K562 (cell line): ENCODE data around the gene ANO7. TPM values are rescaled to one million over a fixed set of nuclear protein-coding genes. Genes with fewer than 3 reads are reported as not detected.

Experiments
- CBX2 ChIP-seq: fragments of 200-600 bp; sonication (generic); IDR thresholded peaks from one replicate; pipeline ENCODE4 v1.6.1; 2012; ENCODE audit warnings: mild to moderate bottlenecking, low read length, inconsistent platforms; ENCODE audit not compliant: insufficient read depth, poor library complexity, severe bottlenecking
- E4F1 ChIP-seq: fragments of 250-450 bp; sonication (Bioruptor Pico); IDR thresholded peaks from 2 replicates; pipeline ENCODE4 v1.5.0; 2021; ENCODE audit warnings: mild to moderate bottlenecking, borderline replicate concordance
- FOS ChIP-seq: IDR thresholded peaks from 3 replicates; pipeline ENCODE4 v1.6.1; 2011; ENCODE audit not compliant: insufficient read length; ENCODE audit errors: extremely low read depth
- GTF3C2 ChIP-seq: IDR thresholded peaks from 3 replicates; pipeline ENCODE4 v1.6.1; 2011; ENCODE audit warnings: borderline replicate concordance, mild to moderate bottlenecking, moderate library complexity; ENCODE audit not compliant: insufficient read length; ENCODE audit errors: extremely low read depth
- HNRNPLL ChIP-seq: fragments of 200-400 bp; formaldehyde crosslinking; IDR thresholded peaks from 2 replicates; pipeline ENCODE4 v1.6.1; 2017; ENCODE audit warnings: low read length, low read depth, mild to moderate bottlenecking; ENCODE audit not compliant: poor library complexity, severe bottlenecking
- MEF2D ChIP-seq: conservative IDR thresholded peaks from 2 replicates; pipeline ENCODE4 v1.6.1; 2016; ENCODE audit warnings: low read depth, missing genetic modification characterization, missing compliant biosample characterization
- MTA3 ChIP-seq: fragments of 450-650 bp; formaldehyde crosslinking; IDR thresholded peaks from 2 replicates; pipeline ENCODE4 v1.6.1; 2017; ENCODE audit warnings: mild to moderate bottlenecking, borderline replicate concordance
- POLR2G ChIP-seq: fragments of 200-400 bp; formaldehyde crosslinking; IDR thresholded peaks from 2 replicates; pipeline ENCODE4 v1.6.1; 2017; ENCODE audit warnings: low read depth, mild to moderate bottlenecking, antibody characterized with exemption, low read length, moderate library complexity
- SAFB ChIP-seq: fragments of 200-400 bp; formaldehyde crosslinking; IDR thresholded peaks from 2 replicates; pipeline ENCODE4 v1.6.1; 2017; ENCODE audit warnings: low read depth, low read length, borderline replicate concordance
- SMARCA4 ChIP-seq: fragments of 450-650 bp; IDR thresholded peaks from 2 replicates; pipeline ENCODE4 v1.6.1; 2016
- TAF15 ChIP-seq: fragments of 200-400 bp; formaldehyde crosslinking; IDR thresholded peaks from 2 replicates; pipeline ENCODE4 v1.6.1; 2017; ENCODE audit warnings: mild to moderate bottlenecking, low read depth, low read length, moderate library complexity
- polyA plus RNA-seq, 8 experiments: library from polyadenylated mRNA; depleted of rRNA in 4 of 8; stranded (reverse) in 5 of 8; unstranded in 3 of 8; fragments of >200 nt; fragmentation: Nextera tagmentation in 2 of 8; fragmentation: Illumina TruSeq in 1 of 8; extraction: Ambion mirVana in 2 of 8; extraction: Trizol in 1 of 8; gene quantifications; 2 replicates each; pipeline versions ENCODE4 v1.2.1 to v1.2.3, GENCODE V29; 2011 to 2014; ENCODE audit warnings: inconsistent platforms in 1 of 8, missing spikeins in 1 of 8
- total RNA-seq, 7 experiments: library from RNA; depleted of rRNA in 6 of 7; stranded (reverse); fragments of >200 nt in 6 of 7; fragmentation: Illumina TruSeq in 2 of 7; extraction: Trizol in 2 of 7; gene quantifications; 2 replicates each; pipeline versions ENCODE4 v1.2.1 to v1.2.3, GENCODE V29; 2011 to 2021; ENCODE audit warnings: low replicate concordance in 1 of 7
- TF ChIP-seq, protein P1 (sequence below), 2 experiments: fragments of 450-650 bp; conservative IDR thresholded peaks; 2 replicates each; pipeline ENCODE4 v1.6.1; 2017; ENCODE audit warnings: mild to moderate bottlenecking in 2 of 2, moderate library complexity in 2 of 2
- TF ChIP-seq, protein P2 (sequence below): fragments of 250-450 bp; sonication (Bioruptor Pico); IDR thresholded peaks from 2 replicates; pipeline ENCODE4 v1.5.0; 2020; ENCODE audit warnings: mild to moderate bottlenecking, borderline replicate concordance
- TF ChIP-seq, protein P3 (sequence below): fragments of 450-650 bp; formaldehyde crosslinking; IDR thresholded peaks from 2 replicates; pipeline ENCODE4 v1.4.0; 2022; ENCODE audit warnings: mild to moderate bottlenecking, moderate library complexity
- TF ChIP-seq, protein P4 (sequence below): sonication (generic); formaldehyde crosslinking; IDR thresholded peaks from 2 replicates; pipeline ENCODE4 v1.9.0; 2022; ENCODE audit warnings: mild to moderate bottlenecking, missing genetic modification reagents

Gene ANO7
- total and polyA plus RNA-seq, 9 of the 15 experiments (the other 6 are each of a cell fraction or from before 2014, with no cell fraction given) = 0.28 to 5.1 (median 1.1) TPM

- TF ChIP-seq TAF15 (no peak), E4F1 (CRISPR knock-in tag) (no peak), HNRNPLL (no peak), SAFB (no peak), MTA3 (no peak), MEF2D (tag) (no peak), POLR2G (peak; percentile 76), FOS (no peak), GTF3C2 (no peak), SMARCA4 (0 out of 2 replicates have a peak, but pooled peaks have one; percentile 23), CBX2 (no peak)
- TF ChIP-seq, protein P1, sequence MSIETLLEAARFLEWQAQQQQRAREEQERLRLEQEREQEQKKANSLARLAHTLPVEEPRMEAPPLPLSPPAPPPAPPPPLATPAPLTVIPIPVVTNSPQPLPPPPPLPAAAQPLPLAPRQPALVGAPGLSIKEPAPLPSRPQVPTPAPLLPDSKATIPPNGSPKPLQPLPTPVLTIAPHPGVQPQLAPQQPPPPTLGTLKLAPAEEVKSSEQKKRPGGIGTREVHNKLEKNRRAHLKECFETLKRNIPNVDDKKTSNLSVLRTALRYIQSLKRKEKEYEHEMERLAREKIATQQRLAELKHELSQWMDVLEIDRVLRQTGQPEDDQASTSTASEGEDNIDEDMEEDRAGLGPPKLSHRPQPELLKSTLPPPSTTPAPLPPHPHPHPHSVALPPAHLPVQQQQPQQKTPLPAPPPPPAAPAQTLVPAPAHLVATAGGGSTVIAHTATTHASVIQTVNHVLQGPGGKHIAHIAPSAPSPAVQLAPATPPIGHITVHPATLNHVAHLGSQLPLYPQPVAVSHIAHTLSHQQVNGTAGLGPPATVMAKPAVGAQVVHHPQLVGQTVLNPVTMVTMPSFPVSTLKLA (conservative IDR thresholded peaks at IDR 0.05) = 0 out of 4 replicates have a peak, but pooled peaks of 1 of the 2 experiments have one; percentile 28
- TF ChIP-seq, protein P2, sequence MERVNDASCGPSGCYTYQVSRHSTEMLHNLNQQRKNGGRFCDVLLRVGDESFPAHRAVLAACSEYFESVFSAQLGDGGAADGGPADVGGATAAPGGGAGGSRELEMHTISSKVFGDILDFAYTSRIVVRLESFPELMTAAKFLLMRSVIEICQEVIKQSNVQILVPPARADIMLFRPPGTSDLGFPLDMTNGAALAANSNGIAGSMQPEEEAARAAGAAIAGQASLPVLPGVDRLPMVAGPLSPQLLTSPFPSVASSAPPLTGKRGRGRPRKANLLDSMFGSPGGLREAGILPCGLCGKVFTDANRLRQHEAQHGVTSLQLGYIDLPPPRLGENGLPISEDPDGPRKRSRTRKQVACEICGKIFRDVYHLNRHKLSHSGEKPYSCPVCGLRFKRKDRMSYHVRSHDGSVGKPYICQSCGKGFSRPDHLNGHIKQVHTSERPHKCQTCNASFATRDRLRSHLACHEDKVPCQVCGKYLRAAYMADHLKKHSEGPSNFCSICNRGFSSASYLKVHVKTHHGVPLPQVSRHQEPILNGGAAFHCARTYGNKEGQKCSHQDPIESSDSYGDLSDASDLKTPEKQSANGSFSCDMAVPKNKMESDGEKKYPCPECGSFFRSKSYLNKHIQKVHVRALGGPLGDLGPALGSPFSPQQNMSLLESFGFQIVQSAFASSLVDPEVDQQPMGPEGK (CRISPR knock-in tag) = no peak
- TF ChIP-seq, protein P3, sequence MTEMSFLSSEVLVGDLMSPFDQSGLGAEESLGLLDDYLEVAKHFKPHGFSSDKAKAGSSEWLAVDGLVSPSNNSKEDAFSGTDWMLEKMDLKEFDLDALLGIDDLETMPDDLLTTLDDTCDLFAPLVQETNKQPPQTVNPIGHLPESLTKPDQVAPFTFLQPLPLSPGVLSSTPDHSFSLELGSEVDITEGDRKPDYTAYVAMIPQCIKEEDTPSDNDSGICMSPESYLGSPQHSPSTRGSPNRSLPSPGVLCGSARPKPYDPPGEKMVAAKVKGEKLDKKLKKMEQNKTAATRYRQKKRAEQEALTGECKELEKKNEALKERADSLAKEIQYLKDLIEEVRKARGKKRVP (CRISPR knock-in tag) = no peak
- TF ChIP-seq, protein P4, sequence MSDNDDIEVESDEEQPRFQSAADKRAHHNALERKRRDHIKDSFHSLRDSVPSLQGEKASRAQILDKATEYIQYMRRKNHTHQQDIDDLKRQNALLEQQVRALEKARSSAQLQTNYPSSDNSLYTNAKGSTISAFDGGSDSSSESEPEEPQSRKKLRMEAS (CRISPR knock-in tag) = peak; percentile 86
Observed at GRCh38 chr2:241218131-241219029, 29.9 kb downstream of the ANO7 start (continued).
